Measurements from ENCODE around the gene TNFRSF25. TPM values are rescaled to one million over a fixed set of nuclear protein-coding genes. Genes with fewer than 3 reads are reported as not detected.

TNFRSF25 gene
- total RNA-seq, 1 experiment from 2014 or later, result 19.4 TPM

DNA sequence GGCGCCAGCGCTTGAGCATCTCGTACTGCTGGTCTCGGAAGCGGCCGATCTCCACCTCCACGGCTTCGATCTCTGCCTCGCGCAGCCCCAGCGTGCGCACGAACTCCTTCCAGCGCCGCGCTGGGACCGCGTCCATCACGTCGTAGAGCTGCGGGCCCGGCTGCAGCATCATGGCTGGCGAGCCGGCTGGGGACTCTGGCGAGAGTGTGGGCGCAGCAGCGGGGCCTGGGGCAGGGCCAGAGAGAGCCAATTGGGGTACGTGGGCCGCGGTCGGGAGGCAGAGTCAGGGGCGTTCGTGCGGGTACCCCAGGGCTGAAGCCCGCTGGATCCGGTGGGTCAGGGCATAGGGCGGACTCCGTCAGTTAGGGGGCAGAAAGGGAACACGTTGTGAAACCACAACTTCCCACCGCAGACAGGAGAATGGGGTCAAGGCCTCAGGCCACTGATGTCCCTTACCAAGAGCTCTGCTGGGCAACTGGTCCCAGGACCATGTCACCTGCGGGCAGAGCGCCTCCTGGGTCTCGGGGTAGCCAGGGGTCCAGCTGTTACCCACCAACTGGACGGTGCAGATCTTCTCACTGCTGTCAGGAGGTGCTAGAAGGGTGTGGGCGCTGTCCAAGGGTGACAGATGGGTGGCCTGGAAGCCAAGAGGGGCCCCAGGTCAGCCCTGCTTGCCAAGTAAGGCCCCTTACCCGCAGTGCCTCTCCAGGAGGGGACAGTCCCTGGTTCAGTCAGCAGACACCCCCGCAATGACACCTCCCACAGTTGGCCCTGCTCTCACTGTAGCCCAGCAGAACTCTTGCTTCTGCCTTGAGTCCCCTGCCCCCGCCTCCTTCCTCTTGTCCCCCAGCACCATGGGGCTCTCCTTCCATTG is 4.2 kb downstream of the TNFRSF25 start:
- Histone ChIP-seq H3T11ph (ENCODE audit: low read length) (no peak overlapping the region), H2AFZ (ENCODE audit: low read length) (no peak overlapping the region), H3K23ac (ENCODE audit: insufficient read length, low read depth, low read length) (no peak overlapping the region), H2BK20ac (ENCODE audit: low read depth, low read length, poor library complexity, severe bottlenecking) (no peak overlapping the region), H4K91ac (ENCODE audit: insufficient read length, low read depth, low read length) (no peak overlapping the region), H4K8ac (replicated peaks; ENCODE audit: insufficient read length, low read depth, low read length) (no peak overlapping the region), H3K4me1 (ENCODE audit: insufficient read depth, low read length) (peaks cover 3% of the 10 kb centered on the region; the same call in 1 of the 2 replicates), H3K14ac (ENCODE audit: insufficient read depth, low read length) (no peak overlapping the region), H3K9ac (ENCODE audit: extremely low read depth, insufficient read length, low read length) (no peak overlapping the region), H3K79me1 (ENCODE audit: insufficient read depth, low read depth, low read length, poor library complexity, severe bottlenecking) (no peaks in the 10 kb centered on the region), H3K4me2 (ENCODE audit: insufficient read depth, insufficient read length, low read length) (no peak overlapping the region), H3K56ac (ENCODE audit: insufficient read length, low read depth, low read length) (no peak overlapping the region), H2AK5ac (ENCODE audit: insufficient read length, low read length) (no peak overlapping the region), H2BK120ac (ENCODE audit: low read depth, low read length, poor library complexity, severe bottlenecking) (no peak overlapping the region), H3K9me3 (ENCODE audit: control insufficient read depth, low read depth, low read length) (no peaks in the 10 kb centered on the region), H4K20me1 (ENCODE audit: control insufficient read depth, insufficient read depth, insufficient read length) (no peaks in the 10 kb centered on the region), H3K4ac (ENCODE audit: low read depth, low read length) (no peak overlapping the region), H3K27me3 (ENCODE audit: insufficient read depth, low read length) (no peaks in the 10 kb centered on the region), H4K5ac (ENCODE audit: insufficient read length, low read depth, low read length) (no peak overlapping the region), H3K23me2 (ENCODE audit: insufficient read length, low read depth, low read length, poor library complexity, severe bottlenecking) (no peaks in the 10 kb centered on the region), H2BK5ac (ENCODE audit: insufficient read length, low read length) (no peak overlapping the region), H2BK15ac (ENCODE audit: low read depth, low read length) (no peak overlapping the region), H2BK12ac (ENCODE audit: insufficient read length, low read depth, low read length) (no peak overlapping the region), H3K79me2 (ENCODE audit: insufficient read depth, low read length) (no peaks in the 10 kb centered on the region), H3K27ac (ENCODE audit: insufficient read length, low read depth, low read length) (no peak overlapping the region), H3K18ac (ENCODE audit: insufficient read length, low read depth, low read length) (no peak overlapping the region)
- Mint-ChIP-seq H3K4me3 (no peak overlapping the region; a peak in 1 of 5 replicates), H3K27me3 (ENCODE audit: low read depth) (no peaks in the 10 kb centered on the region; the same call in 1 of the 2 replicates), H3K4me1 (peaks cover 16 to 30% of the 10 kb centered on the region in 2 experiments), H3K9me3 (no peaks in the 10 kb centered on the region), H3K27ac (no peak overlapping the region; a peak in 1 of 7 replicates), H3K36me3 (ENCODE audit: insufficient read depth in 1 of 3, low read depth in 3 of 3) (peaks cover 1 to 34% (median 17%) of the 10 kb centered on the region in 3 experiments; a peak in 6 of 7 replicates)
- WGBS (ENCODE audit: extremely low coverage, insufficient read length, low lambda C conversion rate), result no CpG with 5 or more reads among the region's 48 CpGs
- no peak for DNase-seq
- TF ChIP-seq, protein P1, sequence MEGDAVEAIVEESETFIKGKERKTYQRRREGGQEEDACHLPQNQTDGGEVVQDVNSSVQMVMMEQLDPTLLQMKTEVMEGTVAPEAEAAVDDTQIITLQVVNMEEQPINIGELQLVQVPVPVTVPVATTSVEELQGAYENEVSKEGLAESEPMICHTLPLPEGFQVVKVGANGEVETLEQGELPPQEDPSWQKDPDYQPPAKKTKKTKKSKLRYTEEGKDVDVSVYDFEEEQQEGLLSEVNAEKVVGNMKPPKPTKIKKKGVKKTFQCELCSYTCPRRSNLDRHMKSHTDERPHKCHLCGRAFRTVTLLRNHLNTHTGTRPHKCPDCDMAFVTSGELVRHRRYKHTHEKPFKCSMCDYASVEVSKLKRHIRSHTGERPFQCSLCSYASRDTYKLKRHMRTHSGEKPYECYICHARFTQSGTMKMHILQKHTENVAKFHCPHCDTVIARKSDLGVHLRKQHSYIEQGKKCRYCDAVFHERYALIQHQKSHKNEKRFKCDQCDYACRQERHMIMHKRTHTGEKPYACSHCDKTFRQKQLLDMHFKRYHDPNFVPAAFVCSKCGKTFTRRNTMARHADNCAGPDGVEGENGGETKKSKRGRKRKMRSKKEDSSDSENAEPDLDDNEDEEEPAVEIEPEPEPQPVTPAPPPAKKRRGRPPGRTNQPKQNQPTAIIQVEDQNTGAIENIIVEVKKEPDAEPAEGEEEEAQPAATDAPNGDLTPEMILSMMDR (conservative IDR thresholded peaks at IDR 0.05), result no peak

Data from H9 (cell line).